Natural killer cell treated with Interleukin-12 subunit alpha and Interleukin-12 subunit beta and Interleukin-15 and Interleukin-18, amount 100 ng/mL, for 72 hours (primary cell): ENCODE measurements around the gene OTOS. TPM values are rescaled to one million over a fixed set of nuclear protein-coding genes. Genes with fewer than 3 reads are reported as not detected.
A peak's percentile ranks its signal among the peaks of the same experiment; 100 is the strongest.

ENCODE experiments used
- ATAC-seq, 2 donors: fragments of 150-1000 bp; cut with Tn5 transposase in 1 of 2; sonication (Bioruptor Pico), chemical (Tn5 transposase) in 1 of 2; 2 replicates each; pipeline ENCODE4 v1.10.0; 2021
- DNase-seq: peaks from one replicate; pipeline ENCODE4 v3.0.0; 2022; ENCODE audit warnings: low spot score
- H3K27ac Mint-ChIP-seq, 2 donors: 1 replicate in 1 of 2; 2 replicates in 1 of 2; pipeline ENCODE4 v1.8.0; 2022; ENCODE audit warnings: mixed read lengths in 2 of 2, mild to moderate bottlenecking in 1 of 2, moderate library complexity in 1 of 2
- H3K27me3 Mint-ChIP-seq, 2 donors: 1 replicate in 1 of 2; 2 replicates in 1 of 2; pipeline ENCODE4 v1.8.0; 2022; ENCODE audit warnings: mixed read lengths in 2 of 2
- H3K36me3 Mint-ChIP-seq: one replicate; pipeline ENCODE4 v1.8.0; 2022; ENCODE audit warnings: mixed read lengths
- H3K4me1 Mint-ChIP-seq, 2 donors: 1 replicate in 1 of 2; 2 replicates in 1 of 2; pipeline ENCODE4 v1.8.0; 2022; ENCODE audit warnings: low read depth in 2 of 2, mixed read lengths in 2 of 2, mild to moderate bottlenecking in 1 of 2
- H3K4me3 Mint-ChIP-seq: one replicate; pipeline ENCODE4 v1.8.0; 2022; ENCODE audit warnings: mixed read lengths
- H3K9me3 Mint-ChIP-seq: 2 replicates; pipeline ENCODE4 v1.8.0; 2022; ENCODE audit warnings: mixed read lengths
- total RNA-seq, 2 donors: library from RNA; stranded (reverse); gene quantifications; one replicate each; pipeline ENCODE4 v1.2.3, GENCODE V29; 2022

The OTOS gene
- total RNA-seq, 2 donors from 2014 or later = not detected

- Mint-ChIP-seq H3K9me3 (no peaks in the 10 kb centered on the region), H3K27ac (no peak overlapping the region), H3K4me3 (no peak overlapping the region), H3K27me3 (peaks cover 15 to 23% of the 10 kb centered on the region in 2 donors), H3K36me3 (no peaks in the 10 kb centered on the region), H3K4me1 (no peaks in the 10 kb centered on the region)
- DNase-seq = peak; percentile 35
- no peak for ATAC-seq
Measured at GRCh38 chr2:240153418-240153817, 13.0 kb upstream of the OTOS start.

- Mint-ChIP-seq H3K4me3 (no peak overlapping the region), H3K36me3 (no peaks in the 10 kb centered on the region), H3K4me1 (peaks cover 0 to 4% of the 10 kb centered on the region in 2 donors), H3K27me3 (peaks cover 15 to 23% of the 10 kb centered on the region in 2 donors), H3K9me3 (no peaks in the 10 kb centered on the region), H3K27ac (no peak overlapping the region)
- DNase-seq = peak; percentile 55
- ATAC-seq = no peak
Measured at GRCh38 chr2:240151477-240152031, 11.1 kb upstream of the OTOS start.

- Mint-ChIP-seq H3K36me3 (no peaks in the 10 kb centered on the region), H3K27ac (no peak overlapping the region)
- DNase-seq = peak; percentile 48
Measured at GRCh38 chr2:240149943-240150784, 9.7 kb upstream of the OTOS start.

GRCh38 chr2:240147911-240148587 lies 7.6 kb upstream of the OTOS start:
- Mint-ChIP-seq H3K27me3 (peaks cover 6 to 14% of the 10 kb centered on the region in 2 donors), H3K27ac (no peak overlapping the region)

More at GRCh38 chr2:240149943-240150784, 9.7 kb upstream of the OTOS start:
- Mint-ChIP-seq H3K4me1 (peaks cover 0 to 4% of the 10 kb centered on the region in 2 donors), H3K27me3 (peaks cover 15 to 23% of the 10 kb centered on the region in 2 donors), H3K4me3 (no peak overlapping the region), H3K9me3 (no peaks in the 10 kb centered on the region)
- ATAC-seq = peak; percentile 37 to 39

GRCh38 chr2:240147382-240147781 lies 6.9 kb upstream of the OTOS start:
- H3K27me3 Mint-ChIP-seq = peaks cover 6 to 8% of the 10 kb centered on the region in 2 donors
- DNase-seq = no peak
- H3K36me3 Mint-ChIP-seq = no peaks in the 10 kb centered on the region
- no peak overlapping the region for H3K27ac Mint-ChIP-seq
- no peaks in the 10 kb centered on the region for H3K9me3 Mint-ChIP-seq
- ATAC-seq = no peak
- H3K4me1 Mint-ChIP-seq = peaks cover 0 to 4% of the 10 kb centered on the region in 2 donors
- H3K4me3 Mint-ChIP-seq = no peak overlapping the region

More at GRCh38 chr2:240147911-240148587, 7.6 kb upstream of the OTOS start:
- Mint-ChIP-seq H3K9me3 (no peaks in the 10 kb centered on the region), H3K4me1 (peaks cover 0 to 4% of the 10 kb centered on the region in 2 donors), H3K4me3 (no peak overlapping the region), H3K36me3 (no peaks in the 10 kb centered on the region)
- no peak for ATAC-seq
- no peak for DNase-seq

- H3K27me3 Mint-ChIP-seq = peaks cover 2 to 4% of the 10 kb centered on the region in 2 donors
- ATAC-seq (no peak), DNase-seq (no peak)
- no peak overlapping the region for H3K27ac Mint-ChIP-seq
- no peak overlapping the region for H3K4me3 Mint-ChIP-seq
- H3K9me3 Mint-ChIP-seq = no peaks in the 10 kb centered on the region
- H3K36me3 Mint-ChIP-seq = no peaks in the 10 kb centered on the region
- peaks cover 0 to 4% of the 10 kb centered on the region in 2 donors for H3K4me1 Mint-ChIP-seq
Measured at GRCh38 chr2:240146627-240147278, 6.3 kb upstream of the OTOS start.

GRCh38 chr2:240146141-240146561 lies 5.7 kb upstream of the OTOS start:
- no peak overlapping the region for H3K27ac Mint-ChIP-seq
- no peak overlapping the region for H3K4me3 Mint-ChIP-seq
- peaks cover 0 to 4% of the 10 kb centered on the region in 2 donors for H3K4me1 Mint-ChIP-seq
- no peaks in the 10 kb centered on the region for H3K9me3 Mint-ChIP-seq
- H3K27me3 Mint-ChIP-seq = no peaks in the 10 kb centered on the region
- no peaks in the 10 kb centered on the region for H3K36me3 Mint-ChIP-seq
- ATAC-seq (no peak), DNase-seq (no peak)

GRCh38 chr2:240145461-240145860 lies 5.0 kb upstream of the OTOS start:
- Mint-ChIP-seq H3K9me3 (no peaks in the 10 kb centered on the region), H3K4me1 (peaks cover 0 to 4% of the 10 kb centered on the region in 2 donors), H3K4me3 (no peak overlapping the region), H3K36me3 (no peaks in the 10 kb centered on the region), H3K27me3 (no peaks in the 10 kb centered on the region), H3K27ac (no peak overlapping the region)
- ATAC-seq (no peak), DNase-seq (no peak)

GRCh38 chr2:240144649-240145261 lies 4.3 kb upstream of the OTOS start:
- Mint-ChIP-seq H3K36me3 (no peaks in the 10 kb centered on the region), H3K4me3 (no peak overlapping the region), H3K4me1 (peaks cover 0 to 4% of the 10 kb centered on the region in 2 donors), H3K9me3 (no peaks in the 10 kb centered on the region), H3K27ac (no peak overlapping the region), H3K27me3 (no peaks in the 10 kb centered on the region)
- DNase-seq = no peak
- ATAC-seq = no peak

- peak; percentile 85 to 86 for ATAC-seq
- no peaks in the 10 kb centered on the region for H3K36me3 Mint-ChIP-seq
- no peaks in the 10 kb centered on the region for H3K27me3 Mint-ChIP-seq
- no peak overlapping the region for H3K27ac Mint-ChIP-seq
- peaks cover 0 to 4% of the 10 kb centered on the region in 2 donors for H3K4me1 Mint-ChIP-seq
- peak; percentile 72 for DNase-seq
- no peak overlapping the region for H3K4me3 Mint-ChIP-seq
- H3K9me3 Mint-ChIP-seq = no peaks in the 10 kb centered on the region
Measured at GRCh38 chr2:240143801-240144648, 3.6 kb upstream of the OTOS start.

GRCh38 chr2:240143276-240143675 lies 2.8 kb upstream of the OTOS start:
- DNase-seq (peak; percentile 13), ATAC-seq (no peak)
- Mint-ChIP-seq H3K27me3 (no peaks in the 10 kb centered on the region), H3K4me1 (peaks cover 0 to 4% of the 10 kb centered on the region in 2 donors), H3K36me3 (no peaks in the 10 kb centered on the region), H3K4me3 (no peak overlapping the region), H3K9me3 (no peaks in the 10 kb centered on the region), H3K27ac (no peak overlapping the region)

- H3K27me3 Mint-ChIP-seq = no peaks in the 10 kb centered on the region
- ATAC-seq = no peak
- H3K4me3 Mint-ChIP-seq = no peak overlapping the region
- no peaks in the 10 kb centered on the region for H3K36me3 Mint-ChIP-seq
- no peak overlapping the region for H3K27ac Mint-ChIP-seq
- H3K9me3 Mint-ChIP-seq = no peaks in the 10 kb centered on the region
- DNase-seq = peak; percentile 22
- H3K4me1 Mint-ChIP-seq = peaks cover 0 to 4% of the 10 kb centered on the region in 2 donors
Measured at GRCh38 chr2:240142859-240143258, 2.4 kb upstream of the OTOS start.
